ENCODE measurements around the gene IFI30. TPM values are rescaled to one million over a fixed set of nuclear protein-coding genes. Genes with fewer than 3 reads are reported as not detected.

IFI30 gene
- total and polyA plus RNA-seq, 4 donors = 205 to 1,883 (median 526) TPM

- Histone ChIP-seq H3K36me3 (ENCODE audit: control insufficient read depth in 4 of 4, insufficient read depth in 4 of 4, low read length in 4 of 4) (peaks cover 0 to 26% (median 8%) of the 10 kb centered on the region in 4 donors), H3K4me3 (no peak overlapping the region), H3K9me3 (ENCODE audit: control insufficient read depth in 4 of 4, insufficient read depth in 3 of 4, low read length in 3 of 4) (no peaks in the 10 kb centered on the region), H3K27me3 (ENCODE audit: control insufficient read depth in 3 of 3, insufficient read depth in 3 of 3, low read length in 2 of 3) (no peaks in the 10 kb centered on the region), H3K27ac (ENCODE audit: low read depth in 1 of 2, low read length in 1 of 2) (peak overlapping the region in 1 of 2 donors; percentile 48), H3K9ac (ENCODE audit: insufficient read depth in 1 of 2, low read length in 2 of 2) (peak overlapping the region; percentile 1 to 4), H3K4me1 (ENCODE audit: control insufficient read depth in 5 of 5, insufficient read depth in 5 of 5, low read length in 5 of 5) (peaks cover 0 to 37% (median 18%) of the 10 kb centered on the region in 5 donors)
- WGBS, 2 donors = 86 to 90% methylated on average over 5 to 6 of the region's 6 CpGs
- no peak for TF ChIP-seq CTCF (IDR thresholded peaks at IDR 0.05; ENCODE audit: control extremely low read depth, extremely low read depth)
- no peak for DNase-seq
- no peak for ATAC-seq (ENCODE audit: insufficient read depth, low FRiP score)
Observed at GRCh38 chr19:18156268-18156667, 17.3 kb upstream of the IFI30 start.

GRCh38 chr19:18156841-18157464 is 16.7 kb upstream of the IFI30 start:
- TF ChIP-seq CTCF (IDR thresholded peaks at IDR 0.05; ENCODE audit: control extremely low read depth, extremely low read depth) = no peak
- Histone ChIP-seq H3K4me3 (no peak overlapping the region), H3K36me3 (ENCODE audit: control insufficient read depth in 4 of 4, insufficient read depth in 4 of 4, low read length in 4 of 4) (peaks cover 0 to 30% (median 9%) of the 10 kb centered on the region in 4 donors), H3K4me1 (ENCODE audit: control insufficient read depth in 5 of 5, insufficient read depth in 5 of 5, low read length in 5 of 5) (peaks cover 0 to 35% (median 19%) of the 10 kb centered on the region in 5 donors), H3K9ac (ENCODE audit: insufficient read depth in 1 of 2, low read length in 2 of 2) (peak overlapping the region; percentile 1 to 62), H3K27ac (ENCODE audit: low read depth in 1 of 2, low read length in 1 of 2) (peak overlapping the region; percentile 45 to 80), H3K27me3 (ENCODE audit: control insufficient read depth in 3 of 3, insufficient read depth in 3 of 3, low read length in 2 of 3) (no peaks in the 10 kb centered on the region), H3K9me3 (ENCODE audit: control insufficient read depth in 4 of 4, insufficient read depth in 3 of 4, low read length in 3 of 4) (no peaks in the 10 kb centered on the region)
- ATAC-seq (ENCODE audit: insufficient read depth, low FRiP score) (no peak), DNase-seq (peak; percentile 94 to 96 (median 95))
- WGBS, 2 donors = 35 to 40% methylated on average over 22 of the region's 22 CpGs

GRCh38 chr19:18157465-18158063 is 16.0 kb upstream of the IFI30 start:
- no peak overlapping the region for H3K4me3 ChIP-seq
- 50 to 54% methylated on average over 18 of the region's 18 CpGs for WGBS, 2 donors
- peaks cover 0 to 33% (median 12%) of the 10 kb centered on the region in 4 donors for H3K36me3 ChIP-seq (ENCODE audit: control insufficient read depth in 4 of 4, insufficient read depth in 4 of 4, low read length in 4 of 4)
- peak overlapping the region in 1 of 2 donors; percentile 62 for H3K9ac ChIP-seq (ENCODE audit: insufficient read depth in 1 of 2, low read length in 2 of 2)
- H3K27me3 ChIP-seq (ENCODE audit: control insufficient read depth in 3 of 3, insufficient read depth in 3 of 3, low read length in 2 of 3) = no peaks in the 10 kb centered on the region
- peak overlapping the region; percentile 45 to 80 for H3K27ac ChIP-seq (ENCODE audit: low read depth in 1 of 2, low read length in 1 of 2)
- no peaks in the 10 kb centered on the region for H3K9me3 ChIP-seq (ENCODE audit: control insufficient read depth in 4 of 4, insufficient read depth in 3 of 4, low read length in 3 of 4)
- DNase-seq (peak; percentile 43 to 62 (median 50)), ATAC-seq (ENCODE audit: insufficient read depth, low FRiP score) (no peak)
- no peak for TF ChIP-seq CTCF (IDR thresholded peaks at IDR 0.05; ENCODE audit: control extremely low read depth, extremely low read depth)
- peaks cover 0 to 35% (median 19%) of the 10 kb centered on the region in 5 donors for H3K4me1 ChIP-seq (ENCODE audit: control insufficient read depth in 5 of 5, insufficient read depth in 5 of 5, low read length in 5 of 5)
